Measurements from ENCODE around the gene SKP2. TPM values are rescaled to one million over a fixed set of nuclear protein-coding genes. Genes with fewer than 3 reads are reported as not detected.

The SKP2 gene
- total RNA-seq, 2 donors from 2014 or later = 3.7 to 5.0 TPM

GRCh38 chr5:36217988-36218387 is 66.1 kb downstream of the SKP2 start:
- no peaks in the 10 kb centered on the region for H3K4me1 ChIP-seq
- no peak overlapping the region for H3K4me3 ChIP-seq
- no peak for TF ChIP-seq CTCF (IDR thresholded peaks at IDR 0.05)
- H3K27me3 ChIP-seq = no peaks in the 10 kb centered on the region
- H3K9me3 ChIP-seq = no peaks in the 10 kb centered on the region
- DNase-seq (ENCODE audit: low spot score) = no peak
- H3K36me3 ChIP-seq = peaks cover 52% of the 10 kb centered on the region
- no peak overlapping the region for H3K27ac ChIP-seq

GRCh38 chr5:36222620-36223019 is 70.7 kb downstream of the SKP2 start:
- no peak overlapping the region for H3K4me3 ChIP-seq
- H3K27ac ChIP-seq = no peak overlapping the region
- H3K27me3 ChIP-seq = no peaks in the 10 kb centered on the region
- no peak for DNase-seq (ENCODE audit: low spot score)
- no peaks in the 10 kb centered on the region for H3K9me3 ChIP-seq
- no peak for TF ChIP-seq CTCF (IDR thresholded peaks at IDR 0.05)
- H3K4me1 ChIP-seq = no peaks in the 10 kb centered on the region
- H3K36me3 ChIP-seq = peaks cover 54% of the 10 kb centered on the region

- no peak overlapping the region for H3K4me3 ChIP-seq
- H3K4me1 ChIP-seq = peaks cover 0 to 12% of the 10 kb centered on the region in 2 donors
- H3K9me3 ChIP-seq = no peaks in the 10 kb centered on the region
- H3K27me3 ChIP-seq = no peaks in the 10 kb centered on the region
- no peak for DNase-seq (ENCODE audit: low spot score)
- TF ChIP-seq CTCF (IDR thresholded peaks at IDR 0.05) = no peak
- peaks cover 36% of the 10 kb centered on the region for H3K36me3 ChIP-seq
- H3K27ac ChIP-seq = no peak overlapping the region
These were observed 75.1 kb downstream of the SKP2 start for GRCh38 chr5:36227046-36227445.

DNA sequence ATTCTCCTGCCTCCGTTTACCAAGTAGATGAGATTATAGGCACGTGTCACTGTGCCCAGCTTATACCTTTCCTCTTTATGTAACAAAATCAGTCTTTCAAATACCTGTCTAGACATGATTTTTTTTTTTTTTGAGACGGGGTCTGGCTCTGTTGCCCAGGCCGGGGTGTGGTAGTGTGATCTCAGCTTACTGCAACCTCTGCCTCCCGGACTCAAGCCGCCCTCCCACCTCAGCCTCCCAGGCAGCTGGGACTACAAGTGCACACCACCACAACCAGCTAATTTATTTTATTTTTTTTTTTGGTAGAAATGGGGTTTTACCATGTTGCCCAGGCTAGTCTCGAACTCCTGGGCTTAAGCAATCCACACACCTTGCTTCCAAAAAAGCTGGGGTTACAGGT is 76.6 kb downstream of the SKP2 start:
- Histone ChIP-seq H3K4me3 (no peak overlapping the region), H3K4me1 (peaks cover 0 to 16% of the 10 kb centered on the region in 2 donors), H3K36me3 (peaks cover 25% of the 10 kb centered on the region), H3K9me3 (no peaks in the 10 kb centered on the region), H3K27me3 (no peaks in the 10 kb centered on the region), H3K27ac (no peak overlapping the region)
- no peak for TF ChIP-seq CTCF (IDR thresholded peaks at IDR 0.05)
- DNase-seq (ENCODE audit: low spot score) = no peak

DNA sequence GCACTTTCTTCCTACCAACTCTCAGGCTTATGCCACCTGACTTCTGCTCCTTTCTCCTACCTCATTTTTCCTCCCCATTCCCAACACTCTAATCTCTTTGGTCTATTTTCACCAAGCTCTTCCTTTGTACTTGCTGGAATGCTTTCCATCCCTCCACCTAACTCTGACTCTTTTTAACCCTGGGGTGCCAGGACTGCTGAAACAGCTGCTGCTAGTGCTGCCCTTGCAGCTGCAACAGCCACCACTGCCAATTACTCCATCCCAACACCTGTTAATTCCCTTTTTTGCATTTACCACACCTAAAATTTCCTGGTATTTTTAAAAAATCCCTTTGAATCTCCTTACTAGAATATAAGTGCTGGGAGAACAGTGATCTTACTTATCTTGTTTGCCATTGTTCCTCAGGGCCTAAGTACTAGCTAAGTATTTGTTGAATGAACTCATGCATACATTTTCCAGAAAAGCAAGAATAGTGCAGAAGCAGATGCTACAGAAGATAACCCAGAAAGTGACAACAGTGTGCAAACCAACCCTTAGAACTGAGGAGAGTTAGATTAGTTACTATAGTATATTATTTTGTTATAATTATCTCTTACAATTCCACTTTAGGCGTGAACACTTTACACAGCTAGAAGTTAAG is 78.4 kb downstream of the SKP2 start:
- no peak for TF ChIP-seq CTCF (IDR thresholded peaks at IDR 0.05)
- Histone ChIP-seq H3K4me3 (no peak overlapping the region), H3K9me3 (no peaks in the 10 kb centered on the region), H3K27me3 (no peaks in the 10 kb centered on the region), H3K27ac (no peak overlapping the region), H3K36me3 (peaks cover 13% of the 10 kb centered on the region), H3K4me1 (peaks cover 0 to 16% of the 10 kb centered on the region in 2 donors)
- DNase-seq (ENCODE audit: low spot score) = no peak

DNA sequence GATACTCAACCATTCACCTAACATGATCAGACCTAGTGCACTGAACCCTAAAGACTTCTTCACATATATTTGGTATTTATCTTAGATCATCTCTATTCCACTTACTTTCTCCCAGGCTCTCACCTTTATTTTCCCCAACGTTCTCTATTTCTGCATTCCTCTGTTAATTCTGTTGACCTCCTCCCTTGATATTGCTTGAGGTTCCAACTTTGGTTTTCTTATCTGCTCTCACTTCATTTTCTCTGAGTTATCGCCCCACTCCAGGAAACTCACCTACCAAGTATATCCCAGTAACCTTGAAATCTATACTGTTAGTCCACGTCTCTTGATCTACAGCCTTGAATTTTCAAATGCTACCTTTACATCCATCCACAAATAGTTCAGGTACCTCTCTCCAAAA is 80.6 kb downstream of the SKP2 start:
- no peaks in the 10 kb centered on the region for H3K9me3 ChIP-seq
- H3K27ac ChIP-seq = no peak overlapping the region
- no peak for DNase-seq (ENCODE audit: low spot score)
- no peaks in the 10 kb centered on the region for H3K36me3 ChIP-seq
- TF ChIP-seq CTCF (IDR thresholded peaks at IDR 0.05) = no peak
- H3K27me3 ChIP-seq = no peaks in the 10 kb centered on the region
- peaks cover 0 to 17% of the 10 kb centered on the region in 2 donors for H3K4me1 ChIP-seq
- no peak overlapping the region for H3K4me3 ChIP-seq

Data from right atrium auricular region (tissue), 2 donors.